ENCODE results near the gene GUCD1. TPM values are rescaled to one million over a fixed set of nuclear protein-coding genes. Genes with fewer than 3 reads are reported as not detected.

The GUCD1 gene
- total RNA-seq, 4 donors from 2014 or later = 67.0 to 124 (median 95.9) TPM

- H3K4me3 ChIP-seq (ENCODE audit: low read depth, poor library complexity, severe bottlenecking) = peak overlapping the region; percentile 53
- TF ChIP-seq CTCF (IDR thresholded peaks at IDR 0.05) (no peak), POLR2A (IDR thresholded peaks at IDR 0.05) (no peak)
- WGBS, 2 donors = 11 to 15% methylated on average over 21 to 28 of the region's 33 CpGs
- intact Hi-C loops (cut with DNase I; ENCODE audit: low total_unique reads) = no loop called here
- DNase-seq (ENCODE audit: low spot score in 2 of 2) = no peak
These were observed 37.3 kb upstream of the GUCD1 start for GRCh38 chr22:24592058-24592850.

- intact Hi-C loops (cut with DNase I; ENCODE audit: low total_unique reads) = no loop called here
- no peak for TF ChIP-seq CTCF (IDR thresholded peaks at IDR 0.05)
- TF ChIP-seq POLR2A (IDR thresholded peaks at IDR 0.05) = no peak
- 90 to 98% methylated on average over 6 of the region's 6 CpGs for WGBS, 2 donors
- no peak for DNase-seq (ENCODE audit: low spot score in 2 of 2)
- H3K4me3 ChIP-seq (ENCODE audit: low read depth, poor library complexity, severe bottlenecking) = no peak overlapping the region
These were observed 36.4 kb upstream of the GUCD1 start for GRCh38 chr22:24591286-24591830.

GRCh38 chr22:24590596-24591173 lies 35.7 kb upstream of the GUCD1 start:
- WGBS, 2 donors = 96% methylated on average over 12 of the region's 12 CpGs
- intact Hi-C loops (cut with DNase I; ENCODE audit: low total_unique reads) = no loop called here
- TF ChIP-seq CTCF (IDR thresholded peaks at IDR 0.05) (no peak), POLR2A (IDR thresholded peaks at IDR 0.05) (no peak)
- DNase-seq (ENCODE audit: low spot score in 2 of 2) = no peak
- H3K4me3 ChIP-seq (ENCODE audit: low read depth, poor library complexity, severe bottlenecking) = no peak overlapping the region

GRCh38 chr22:24589518-24590030 lies 34.6 kb upstream of the GUCD1 start:
- H3K4me3 ChIP-seq (ENCODE audit: low read depth, poor library complexity, severe bottlenecking) = no peak overlapping the region
- 89 to 90% methylated on average over 6 to 7 of the region's 7 CpGs for WGBS, 2 donors
- TF ChIP-seq POLR2A (IDR thresholded peaks at IDR 0.05) = no peak
- TF ChIP-seq CTCF (IDR thresholded peaks at IDR 0.05) = no peak
- intact Hi-C loops (cut with DNase I; ENCODE audit: low total_unique reads) = no loop called here
- DNase-seq (ENCODE audit: low spot score in 2 of 2) = no peak

GRCh38 chr22:24588757-24589481 lies 34.0 kb upstream of the GUCD1 start:
- DNase-seq (ENCODE audit: low spot score in 2 of 2) = no peak
- 91 to 92% methylated on average over 14 to 21 of the region's 21 CpGs for WGBS, 2 donors
- H3K4me3 ChIP-seq (ENCODE audit: low read depth, poor library complexity, severe bottlenecking) = no peak overlapping the region
- TF ChIP-seq POLR2A (IDR thresholded peaks at IDR 0.05) = no peak
- TF ChIP-seq CTCF (IDR thresholded peaks at IDR 0.05) = no peak
- intact Hi-C loops (cut with DNase I; ENCODE audit: low total_unique reads) = no loop called here

Data from lower leg skin (tissue), 4 donors.